ENCODE results near the gene BROX.

DNA sequence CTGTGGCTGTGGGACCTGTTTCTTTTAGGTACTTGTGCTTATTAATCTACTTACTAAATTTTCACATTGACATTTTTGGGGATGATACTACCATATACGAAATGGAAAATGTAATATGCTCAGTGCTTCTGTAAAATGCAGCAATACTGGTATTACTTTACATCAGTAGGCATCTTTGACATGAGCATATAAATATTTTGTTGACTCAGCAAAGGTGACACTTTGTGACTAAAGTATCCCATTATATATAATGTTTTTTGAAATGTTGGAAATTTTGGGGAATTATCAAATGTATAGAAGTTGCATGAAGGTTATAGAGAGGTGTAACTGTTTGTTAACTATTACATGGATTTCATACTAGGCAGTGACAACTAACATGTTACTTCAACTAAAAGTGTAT, 22.4 kb downstream of the BROX start:
- TF ChIP-seq CTCF (IDR thresholded peaks at IDR 0.05) (no peak), POLR2A (IDR thresholded peaks at IDR 0.05) (no peak)
